ENCODE results near the gene ZBTB16.

GRCh38 chr11:114293201-114293711, 233.7 kb downstream of the ZBTB16 start:
- no peak for TF ChIP-seq CTCF (conservative IDR thresholded peaks at IDR 0.05; ENCODE audit: low read depth, low read length)
- no peak for TF ChIP-seq RAD21 (IDR thresholded peaks at IDR 0.05; ENCODE audit: low read length)
- TF ChIP-seq MAFK (IDR thresholded peaks at IDR 0.05; ENCODE audit: low read depth, low read length) = no peak
- no peak for TF ChIP-seq POLR2A (IDR thresholded peaks at IDR 0.05; ENCODE audit: low read depth, low read length)
- TF ChIP-seq BHLHE40 (IDR thresholded peaks at IDR 0.05; ENCODE audit: low read depth, low read length) = no peak
- no peak for TF ChIP-seq MAZ (IDR thresholded peaks at IDR 0.05; ENCODE audit: borderline replicate concordance, low read depth, low read length)

Data from IMR-90 (cell line).